UCSD-AML1 (cell line): ENCODE measurements around the gene PMP22.
"Not testable (repeated sequence)": the region's sequence is repeated elsewhere in the genome, so short reads cannot be mapped to it uniquely, and the experiment has no call there.

Experiments
- DNase-seq: peaks from one replicate; lab custom pipeline; 2025; ENCODE audit not compliant: unreplicated experiment; lab: John Stamatoyannopoulos, UW

Gene PMP22

GRCh38 chr17:15220785-15221184 is 44.3 kb downstream of the PMP22 start:
- DNase-seq, result no peak

- DNase-seq, result no peak
These were observed 48.6 kb downstream of the PMP22 start for GRCh38 chr17:15216481-15216880.

DNA sequence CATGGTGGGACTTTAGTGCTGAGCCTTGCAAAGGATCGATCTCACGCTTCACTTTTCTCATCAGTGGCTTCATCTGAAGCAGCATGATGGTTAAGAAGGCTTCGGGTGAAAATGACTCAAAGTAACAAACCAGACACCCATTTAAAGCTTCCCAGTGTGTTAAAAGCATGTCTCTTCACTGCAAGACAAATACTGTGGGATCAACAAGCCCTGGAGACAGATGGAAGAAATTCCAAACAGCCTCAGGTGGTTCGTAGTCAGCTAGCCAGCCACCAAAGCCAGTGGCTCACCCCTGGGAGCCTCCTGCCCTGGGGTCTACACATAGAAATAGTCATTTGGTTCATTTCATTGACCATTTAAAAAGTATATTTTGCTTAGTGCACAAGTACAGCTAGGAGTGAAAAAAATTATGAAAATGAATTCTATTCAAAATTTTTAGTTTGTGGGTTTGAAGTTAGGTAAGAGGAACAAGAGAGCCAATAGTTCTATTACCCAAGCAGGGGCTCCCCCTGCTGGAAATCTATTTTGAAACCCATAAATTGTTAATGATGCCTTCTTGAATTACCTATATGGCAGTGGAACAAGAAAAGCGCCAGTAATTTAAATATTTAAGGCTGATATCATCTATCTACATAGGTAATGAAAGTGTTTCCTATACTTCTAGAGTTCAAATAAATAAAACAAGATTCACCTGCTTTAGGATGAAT is 51.6 kb downstream of the PMP22 start:
- DNase-seq, result no peak

GRCh38 chr17:15210247-15210646 is 54.9 kb downstream of the PMP22 start:
- no peak for DNase-seq

DNA sequence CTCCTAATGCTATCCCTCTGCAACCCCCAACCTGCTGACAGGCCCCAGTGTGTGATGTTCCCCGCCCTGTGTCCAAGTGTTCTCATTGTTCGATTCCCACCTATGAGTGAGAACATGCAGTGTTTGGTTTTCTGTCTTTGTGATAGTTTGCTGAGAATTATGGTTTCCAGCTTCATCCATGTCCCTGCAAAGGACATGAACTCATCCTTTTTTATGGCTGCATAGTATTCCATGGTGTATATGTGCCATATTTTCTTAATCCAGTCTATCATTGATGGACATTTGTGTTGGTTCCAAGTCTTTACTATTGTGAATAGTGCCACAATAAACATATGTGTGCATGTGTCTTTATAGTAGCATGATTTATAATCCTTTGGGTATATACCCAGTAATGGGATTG is 62.1 kb downstream of the PMP22 start:
- not testable (repeated sequence) for DNase-seq

- not testable (repeated sequence) for DNase-seq
These were observed 64.6 kb downstream of the PMP22 start for GRCh38 chr17:15200574-15200973.

DNA sequence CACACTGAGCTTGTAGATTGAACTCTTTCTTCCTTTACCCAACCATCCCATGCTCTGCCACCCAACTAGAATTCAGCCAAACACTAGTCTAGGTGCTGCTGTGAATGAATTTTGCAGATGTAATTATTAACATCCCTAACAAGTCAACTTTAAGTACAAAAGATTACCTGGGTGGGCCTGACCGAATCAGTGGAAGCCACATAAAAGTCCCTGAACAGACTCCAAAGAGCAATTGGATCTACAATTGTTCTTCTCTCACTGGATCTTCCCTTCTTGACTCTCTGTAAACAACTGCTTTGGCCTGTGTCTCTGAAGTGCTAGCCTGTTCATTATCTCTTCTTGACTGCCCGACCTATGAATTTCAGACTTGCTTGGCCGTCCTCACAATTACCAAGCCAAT is 67.9 kb downstream of the PMP22 start:
- no peak for DNase-seq

DNA sequence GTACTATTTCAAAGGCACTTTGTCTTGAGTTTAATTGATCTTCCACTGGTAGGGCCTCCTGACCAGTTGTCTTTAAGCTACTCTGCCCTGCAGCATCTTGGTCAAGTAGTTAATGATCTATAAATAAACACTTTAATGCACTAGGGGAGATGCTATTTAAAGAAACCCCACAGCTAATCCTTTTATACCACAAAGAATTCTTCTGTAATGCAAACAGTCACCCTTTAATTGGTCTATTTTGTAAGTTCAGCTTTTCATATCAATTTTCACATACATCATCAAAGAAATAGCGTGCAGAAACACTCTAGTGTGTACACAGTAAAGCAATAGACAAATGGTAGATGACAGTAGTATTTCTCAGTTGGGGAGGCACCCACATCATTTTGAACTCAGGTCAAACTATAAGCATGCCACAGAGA is 70.3 kb downstream of the PMP22 start:
- no peak for DNase-seq

DNA sequence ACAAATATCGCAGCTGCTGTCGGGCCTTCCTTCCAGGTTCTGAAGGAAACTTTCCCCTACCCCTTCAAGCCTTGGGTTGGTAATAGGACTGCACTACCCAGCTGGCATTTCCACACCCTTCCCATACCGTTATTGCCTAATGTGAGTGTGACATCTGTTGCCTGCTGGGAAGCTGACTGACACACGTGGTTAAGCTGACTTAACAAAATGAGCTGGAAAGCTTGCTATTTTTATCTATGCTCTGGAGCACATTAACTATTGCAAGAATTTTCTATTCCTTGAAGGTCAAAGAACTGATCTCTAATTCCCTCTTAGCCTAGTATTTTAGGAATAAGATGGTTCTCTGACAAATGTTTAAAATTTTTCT is 79.5 kb downstream of the PMP22 start:
- DNase-seq, result no peak

DNA sequence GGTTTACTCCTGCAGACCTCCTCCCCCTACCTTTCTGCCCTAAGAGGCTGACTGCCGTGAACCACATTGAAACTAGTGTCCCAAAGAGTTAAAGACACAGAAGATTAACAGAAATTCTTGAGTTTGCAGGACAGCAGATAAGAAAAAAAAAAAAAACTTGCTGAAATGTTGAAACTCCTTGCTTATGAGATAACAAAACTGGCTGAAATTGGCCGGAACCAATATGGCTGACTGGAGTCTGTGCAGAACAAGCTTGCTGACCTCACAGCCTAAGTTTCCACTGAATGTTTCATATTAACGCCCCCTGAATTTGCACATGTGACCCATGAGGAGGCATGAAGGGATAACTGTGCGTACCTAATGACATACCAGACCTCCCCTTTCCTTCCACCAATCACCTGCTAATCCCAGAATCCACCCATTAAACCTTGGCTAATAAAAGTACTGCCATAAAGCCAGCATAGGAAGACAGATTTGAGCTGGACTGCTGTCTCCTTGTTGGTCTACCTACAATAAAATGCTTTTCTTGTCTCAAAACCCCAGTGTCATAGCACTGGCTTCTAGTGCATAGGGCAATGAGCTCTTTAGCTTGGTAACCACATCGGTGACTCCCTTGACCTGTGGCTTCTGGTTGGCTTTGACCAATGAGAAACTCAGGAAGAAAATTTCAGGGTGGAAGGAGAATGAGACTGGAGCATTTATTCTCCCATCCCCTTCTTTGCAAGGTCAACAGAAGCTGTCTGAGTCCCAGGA is 80.1 kb downstream of the PMP22 start:
- no peak for DNase-seq

GRCh38 chr17:15181816-15182215 is 83.3 kb downstream of the PMP22 start:
- DNase-seq, result no peak

DNA sequence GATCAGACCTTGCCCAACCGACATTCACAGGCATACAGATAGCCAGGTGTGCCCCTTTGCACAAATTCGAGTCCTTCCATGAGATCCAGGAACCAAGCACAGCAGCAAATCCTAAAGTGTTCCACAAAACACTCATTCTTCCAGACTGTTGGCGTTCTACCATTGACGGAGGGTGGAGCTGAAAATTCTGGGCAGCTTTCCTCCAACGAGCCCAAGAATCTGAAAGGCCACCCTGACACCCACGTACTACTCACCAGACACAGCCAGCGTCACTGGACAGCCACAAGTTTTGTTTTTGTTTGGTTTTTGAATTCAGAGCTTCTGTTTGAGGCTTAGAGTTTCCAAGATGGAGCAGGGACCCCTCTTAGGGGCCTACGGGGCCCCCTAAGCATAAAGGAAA is 83.8 kb downstream of the PMP22 start:
- DNase-seq, result no peak

DNA sequence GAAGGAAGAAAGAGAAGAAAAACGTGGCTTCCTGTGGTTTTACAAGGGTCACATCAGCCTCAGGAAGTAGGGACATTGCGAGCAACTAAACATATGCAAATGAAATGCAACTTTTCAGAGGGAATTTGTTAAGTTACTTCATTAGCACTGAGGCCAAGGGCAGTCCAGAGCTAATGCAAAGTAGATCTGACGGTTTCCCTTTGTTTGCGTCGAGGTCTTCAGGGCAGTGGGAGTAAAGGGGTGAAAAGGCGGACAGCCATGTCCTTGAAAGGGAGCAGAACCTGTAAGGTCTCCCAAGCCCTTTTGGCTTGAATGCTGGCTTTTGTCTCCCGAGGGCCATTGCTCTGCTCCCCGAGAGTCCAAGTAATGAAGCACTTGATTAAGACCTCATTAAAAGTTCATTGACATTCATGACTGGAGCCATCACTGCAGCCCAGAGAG is 85.0 kb downstream of the PMP22 start:
- no peak for DNase-seq
